GM18507 (cell line): ENCODE results near the gene USP49.

Experiments used
- DNase-seq: peaks from one replicate; pipeline ENCODE4 v3.0.0; 2011; ENCODE audit warnings: low read depth; ENCODE audit not compliant: insufficient read length; ENCODE audit errors: extremely low spot score
- FAIRE-seq: peaks from 2 replicates; lab custom pipeline; 2011; peaks lifted over from hg19 to GRCh38; lab: Jason Lieb, UNC

USP49 gene

GRCh38 chr6:41881506-41881905 lies 13.7 kb downstream of the USP49 start:
- no peak for DNase-seq
- FAIRE-seq = no peak

GRCh38 chr6:41878961-41879405 lies 16.2 kb downstream of the USP49 start:
- no peak for FAIRE-seq

GRCh38 chr6:41878246-41878645 lies 16.9 kb downstream of the USP49 start:
- no peak for FAIRE-seq
- DNase-seq = no peak

More at GRCh38 chr6:41878961-41879405, 16.2 kb downstream of the USP49 start:
- no peak for DNase-seq

GRCh38 chr6:41877051-41877680 lies 18.0 kb downstream of the USP49 start:
- DNase-seq (no peak), FAIRE-seq (no peak)

GRCh38 chr6:41874741-41875140 lies 20.4 kb downstream of the USP49 start:
- DNase-seq (no peak), FAIRE-seq (no peak)

GRCh38 chr6:41872147-41872546 lies 23.0 kb downstream of the USP49 start:
- DNase-seq (no peak), FAIRE-seq (no peak)

- no peak for DNase-seq
- FAIRE-seq = no peak
Observed at GRCh38 chr6:41871691-41872090, 23.5 kb downstream of the USP49 start.

GRCh38 chr6:41859356-41859755 lies 35.8 kb downstream of the USP49 start:
- DNase-seq (no peak), FAIRE-seq (no peak)

- no peak for DNase-seq
- FAIRE-seq = no peak
Observed at GRCh38 chr6:41858703-41859102, 36.5 kb downstream of the USP49 start.

- DNase-seq = no peak
- no peak for FAIRE-seq
Observed at GRCh38 chr6:41850861-41851260, 44.3 kb downstream of the USP49 start.

- DNase-seq = peak; percentile 25
- peak; percentile 86 for FAIRE-seq
Observed at GRCh38 chr6:41846666-41847237, 48.4 kb downstream of the USP49 start.

GRCh38 chr6:41843178-41843577 lies 52.0 kb downstream of the USP49 start:
- FAIRE-seq (no peak), DNase-seq (no peak)

GRCh38 chr6:41840326-41840725 lies 54.8 kb downstream of the USP49 start:
- no peak for FAIRE-seq
- DNase-seq = no peak

GRCh38 chr6:41836660-41837052 lies 58.5 kb downstream of the USP49 start:
- FAIRE-seq (no peak), DNase-seq (no peak)

- DNase-seq (no peak), FAIRE-seq (no peak)
Observed at GRCh38 chr6:41836022-41836659, 59.0 kb downstream of the USP49 start.

- no peak for FAIRE-seq
- no peak for DNase-seq
Observed at GRCh38 chr6:41832263-41832662, 62.9 kb downstream of the USP49 start.

GRCh38 chr6:41826343-41827022 lies 68.7 kb downstream of the USP49 start:
- no peak for FAIRE-seq
- DNase-seq = no peak

- DNase-seq (no peak), FAIRE-seq (no peak)
Observed at GRCh38 chr6:41824571-41825569, 70.3 kb downstream of the USP49 start.

- DNase-seq (no peak), FAIRE-seq (no peak)
Observed at GRCh38 chr6:41823178-41823577, 72.0 kb downstream of the USP49 start.
